ENCODE data around the gene ACSF2.

- no peak for TF ChIP-seq GATA3 (IDR thresholded peaks at IDR 0.05; ENCODE audit: low read depth, low read length)
- TF ChIP-seq GATA2 (IDR thresholded peaks at IDR 0.05; ENCODE audit: low read depth, low read length), result no peak
Observed at GRCh38 chr17:50459756-50460155, 33.7 kb downstream of the ACSF2 start.
